GM10248 (cell line): ENCODE measurements around the gene VSTM2L.

Experiments
- CTCF ChIA-PET: fragments of 300-600 bp; sonication (Branson Sonifier 250); formaldehyde crosslinking; extraction: SDS; loops from one replicate; lab custom pipeline; 2021; ENCODE audit warnings: antibody characterized with exemption; lab: Yijun Ruan, JAX
- POLR2A ChIA-PET: fragments of 350-650 bp; sonication (Branson Sonifier 250); formaldehyde crosslinking; extraction: SDS; loops from one replicate; lab custom pipeline; 2020; ENCODE audit warnings: antibody characterized with exemption; lab: Yijun Ruan, JAX
- DNase-seq: peaks from one replicate; pipeline ENCODE4 v3.0.0; 2012; ENCODE audit errors: extremely low spot score
- TF ChIP-seq, protein P1 (sequence below): IDR thresholded peaks from 2 replicates; pipeline ENCODE4 v1.5.1; 2012; ENCODE audit warnings: mild to moderate bottlenecking, low read depth; ENCODE audit errors: extremely low read depth, missing control alignments, control extremely low read depth

The VSTM2L gene

DNA sequence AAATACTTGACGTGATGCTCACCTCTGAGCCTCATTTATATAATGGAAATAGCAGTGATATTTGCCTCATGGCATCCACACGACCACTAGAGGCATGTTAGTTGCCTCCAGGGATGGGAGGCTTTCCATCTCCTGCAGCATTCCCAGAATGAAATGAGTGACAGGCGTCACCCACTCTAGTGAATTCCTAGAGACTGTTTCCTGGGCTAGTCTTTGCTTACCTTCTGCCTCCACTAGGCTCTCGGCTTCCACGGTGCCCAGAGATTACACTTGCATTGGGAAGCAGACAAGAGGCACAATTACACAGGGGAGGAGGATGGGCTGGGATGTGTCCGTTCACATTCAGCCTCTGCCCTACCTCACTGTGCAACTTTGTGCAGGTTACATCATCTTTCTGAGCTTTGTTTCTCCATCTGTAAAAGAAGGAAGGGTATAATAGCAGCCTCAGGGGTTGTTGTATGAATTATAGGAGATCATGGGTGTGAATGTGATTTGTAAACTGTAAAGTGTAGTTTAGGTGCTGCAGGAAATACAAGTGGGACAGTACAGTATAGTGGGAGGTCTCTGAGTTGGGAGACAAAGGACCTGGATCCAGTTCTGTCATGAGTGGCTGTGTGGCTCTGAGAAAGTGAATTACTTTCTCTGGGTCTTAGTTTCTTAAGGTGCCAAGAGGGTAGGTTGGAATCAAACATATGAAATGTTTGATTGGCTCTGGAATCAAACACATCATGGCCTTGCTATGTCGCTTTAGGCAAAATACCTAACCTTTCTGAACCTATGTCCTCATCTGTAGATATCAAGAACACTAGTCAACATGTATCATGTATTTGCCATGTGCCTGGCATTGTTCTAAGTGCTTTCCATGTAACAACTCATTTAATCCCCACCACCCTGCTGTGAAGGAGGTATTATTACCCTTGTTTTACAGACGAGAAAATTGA lies 3.6 kb upstream of the VSTM2L start:
- ChIA-PET POLR2A (no interaction called here), CTCF (interaction anchor here (1.5 kb wide), 1 partner anchor 184 kb away, joined by 3 read pairs; no protein-coding TSS in a partner anchor)
- TF ChIP-seq, protein P1, sequence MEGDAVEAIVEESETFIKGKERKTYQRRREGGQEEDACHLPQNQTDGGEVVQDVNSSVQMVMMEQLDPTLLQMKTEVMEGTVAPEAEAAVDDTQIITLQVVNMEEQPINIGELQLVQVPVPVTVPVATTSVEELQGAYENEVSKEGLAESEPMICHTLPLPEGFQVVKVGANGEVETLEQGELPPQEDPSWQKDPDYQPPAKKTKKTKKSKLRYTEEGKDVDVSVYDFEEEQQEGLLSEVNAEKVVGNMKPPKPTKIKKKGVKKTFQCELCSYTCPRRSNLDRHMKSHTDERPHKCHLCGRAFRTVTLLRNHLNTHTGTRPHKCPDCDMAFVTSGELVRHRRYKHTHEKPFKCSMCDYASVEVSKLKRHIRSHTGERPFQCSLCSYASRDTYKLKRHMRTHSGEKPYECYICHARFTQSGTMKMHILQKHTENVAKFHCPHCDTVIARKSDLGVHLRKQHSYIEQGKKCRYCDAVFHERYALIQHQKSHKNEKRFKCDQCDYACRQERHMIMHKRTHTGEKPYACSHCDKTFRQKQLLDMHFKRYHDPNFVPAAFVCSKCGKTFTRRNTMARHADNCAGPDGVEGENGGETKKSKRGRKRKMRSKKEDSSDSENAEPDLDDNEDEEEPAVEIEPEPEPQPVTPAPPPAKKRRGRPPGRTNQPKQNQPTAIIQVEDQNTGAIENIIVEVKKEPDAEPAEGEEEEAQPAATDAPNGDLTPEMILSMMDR, result no peak
- DNase-seq, result no peak

- no peak for DNase-seq
- POLR2A ChIA-PET, result no interaction called here
- CTCF ChIA-PET, result interaction anchor here (1.3 to 2.1 kb wide), 2 partner anchors 106 to 320 kb away, joined by 3 to 12 read pairs; no protein-coding TSS in a partner anchor
- TF ChIP-seq, protein P1, result no peak
Measured at GRCh38 chr20:37901240-37901639, 1.7 kb upstream of the VSTM2L start.

- DNase-seq, result peak; percentile 83
- ChIA-PET POLR2A (no interaction called here), CTCF (interaction anchor here (0.7 to 2.1 kb wide), 12 partner anchors 8 to 319 kb away, joined by 3 to 12 read pairs (median 4); no protein-coding TSS in a partner anchor)
- TF ChIP-seq, protein P1, result peak; percentile 41
Measured at GRCh38 chr20:37901654-37902503, 1.0 kb upstream of the VSTM2L start.

- TF ChIP-seq, protein P1, result peak; percentile 20
- DNase-seq, result peak; percentile 36
- ChIA-PET POLR2A (no interaction called here), CTCF (interaction anchor here (1.0 to 2.1 kb wide), 2 partner anchors 84 to 318 kb away, joined by 3 to 12 read pairs; no protein-coding TSS in a partner anchor)
Measured at GRCh38 chr20:37903317-37904007, 535 bp downstream of the VSTM2L start.

- TF ChIP-seq, protein P1, result no peak
- ChIA-PET CTCF (no interaction called here), POLR2A (no interaction called here)
- DNase-seq, result no peak
Measured at GRCh38 chr20:37904008-37904642, 1.2 kb downstream of the VSTM2L start.
